HEK293 (cell line): ENCODE results near the gene PHACTR1.

Experiments
- CTCF ChIA-PET: fragments of 350-600 bp; formaldehyde crosslinking; extraction: SDS; loops from one replicate; lab custom pipeline; 2021; ENCODE audit warnings: antibody characterized with exemption; lab: Yijun Ruan, JAX
- POLR2A ChIA-PET: fragments of 300-600 bp; formaldehyde crosslinking; extraction: SDS; loops from one replicate; lab custom pipeline; 2020; ENCODE audit warnings: antibody characterized with exemption, inconsistent platforms; lab: Yijun Ruan, JAX
- H3K27ac ChIP-seq: fragments of 200-500 bp; sonication (Bioruptor generic); 2 replicates; pipeline ENCODE4 v1.5.1; 2014; ENCODE audit warnings: low read depth, low read length, control low read depth, inconsistent platforms; ENCODE audit errors: extremely low read depth
- H3K36me3 ChIP-seq, 2 experiments: fragments of 200-500 bp in 1 of 2; sonication (Bioruptor generic) in 1 of 2; 1 replicate in 1 of 2; 2 replicates in 1 of 2; pipeline ENCODE4 v1.5.1; 2014 to 2017; ENCODE audit warnings: inconsistent platforms in 2 of 2, low read length in 2 of 2; ENCODE audit not compliant: control insufficient read depth in 2 of 2, insufficient read depth in 1 of 2
- H3K4me1 ChIP-seq: fragments of 200-500 bp; sonication (Bioruptor generic); 2 replicates; pipeline ENCODE4 v1.5.1; 2014; ENCODE audit warnings: mild to moderate bottlenecking, low read length, inconsistent platforms; ENCODE audit not compliant: control insufficient read depth, insufficient read depth
- H3K4me3 ChIP-seq: 2 replicates; pipeline ENCODE4 v1.5.1; 2011; ENCODE audit warnings: low read depth, mild to moderate bottlenecking, control low read depth, low read length, moderate library complexity
- H3K9me3 ChIP-seq: fragments of 200-500 bp; sonication (Bioruptor generic); 2 replicates; pipeline ENCODE4 v1.5.1; 2014; ENCODE audit warnings: low read depth, low read length, inconsistent platforms; ENCODE audit not compliant: control insufficient read depth, insufficient read depth
- EGR2 ChIP-seq: fragments of 450-650 bp; formaldehyde crosslinking; IDR thresholded peaks from 2 replicates; pipeline ENCODE4 v1.5.1; 2016; ENCODE audit warnings: low read depth, missing biosample characterization, missing genetic modification characterization
- FEZF1 ChIP-seq: fragments of 450-650 bp; formaldehyde crosslinking; IDR thresholded peaks from 2 replicates; pipeline ENCODE4 v1.5.1; 2016; ENCODE audit warnings: missing biosample characterization, missing genetic modification characterization
- KLF17 ChIP-seq: fragments of 450-650 bp; formaldehyde crosslinking; IDR thresholded peaks from 2 replicates; pipeline ENCODE4 v1.5.1; 2016; ENCODE audit warnings: missing biosample characterization, missing genetic modification characterization
- REPIN1 ChIP-seq: fragments of 450-650 bp; formaldehyde crosslinking; IDR thresholded peaks from 2 replicates; pipeline ENCODE4 v1.5.1; 2017; ENCODE audit warnings: missing biosample characterization, missing genetic modification characterization, low read depth
- ZFHX2 ChIP-seq: fragments of 450-650 bp; formaldehyde crosslinking; conservative IDR thresholded peaks from 2 replicates; pipeline ENCODE4 v1.5.1; 2016; ENCODE audit warnings: missing biosample characterization, missing genetic modification characterization
- ZNF175 ChIP-seq: fragments of 450-650 bp; formaldehyde crosslinking; IDR thresholded peaks from 2 replicates; pipeline ENCODE4 v1.5.1; 2016; ENCODE audit warnings: missing biosample characterization, missing genetic modification characterization
- ZNF18 ChIP-seq: fragments of 450-650 bp; formaldehyde crosslinking; IDR thresholded peaks from 2 replicates; pipeline ENCODE4 v1.5.1; 2016; ENCODE audit warnings: missing biosample characterization, missing genetic modification characterization
- ZNF184 ChIP-seq: fragments of 450-650 bp; IDR thresholded peaks from 2 replicates; pipeline ENCODE4 v1.5.1; 2018; ENCODE audit warnings: missing biosample characterization, mild to moderate bottlenecking, missing genetic modification characterization
- ZNF223 ChIP-seq: fragments of 450-650 bp; formaldehyde crosslinking; IDR thresholded peaks from 2 replicates; pipeline ENCODE4 v1.5.1; 2016; ENCODE audit warnings: missing biosample characterization, missing genetic modification characterization
- ZNF23 ChIP-seq: fragments of 450-650 bp; formaldehyde crosslinking; IDR thresholded peaks from 2 replicates; pipeline ENCODE4 v1.5.1; 2016; ENCODE audit warnings: missing biosample characterization, missing genetic modification characterization, borderline replicate concordance
- ZNF645 ChIP-seq: fragments of 450-650 bp; formaldehyde crosslinking; IDR thresholded peaks from 2 replicates; pipeline ENCODE4; 2016; ENCODE audit warnings: missing biosample characterization, missing genetic modification characterization
- ZNF654 ChIP-seq: fragments of 450-650 bp; formaldehyde crosslinking; IDR thresholded peaks from 2 replicates; pipeline ENCODE4 v1.5.1; 2016; ENCODE audit warnings: low read depth, missing biosample characterization, missing genetic modification characterization
- ZNF658 ChIP-seq: fragments of 450-650 bp; formaldehyde crosslinking; IDR thresholded peaks from 2 replicates; pipeline ENCODE4; 2016; ENCODE audit warnings: missing biosample characterization, missing genetic modification characterization
- TF ChIP-seq, protein P1 (sequence below): fragments of 450-650 bp; formaldehyde crosslinking; IDR thresholded peaks from 2 replicates; pipeline ENCODE4 v1.5.1; 2016; ENCODE audit warnings: missing biosample characterization, missing genetic modification characterization
- TF ChIP-seq, protein P2 (sequence below): fragments of 450-650 bp; formaldehyde crosslinking; IDR thresholded peaks from 2 replicates; pipeline ENCODE4 v1.5.1; 2016; ENCODE audit warnings: missing biosample characterization, missing genetic modification characterization
- TF ChIP-seq, protein P3 (sequence below): fragments of 450-650 bp; formaldehyde crosslinking; IDR thresholded peaks from 2 replicates; pipeline ENCODE4 v1.5.1; 2016; ENCODE audit warnings: missing biosample characterization, missing genetic modification characterization
- TF ChIP-seq, protein P4 (sequence below): fragments of 450-650 bp; formaldehyde crosslinking; IDR thresholded peaks from 2 replicates; pipeline ENCODE4 v1.5.1; 2016; ENCODE audit warnings: missing biosample characterization, missing genetic modification characterization

PHACTR1 gene

DNA sequence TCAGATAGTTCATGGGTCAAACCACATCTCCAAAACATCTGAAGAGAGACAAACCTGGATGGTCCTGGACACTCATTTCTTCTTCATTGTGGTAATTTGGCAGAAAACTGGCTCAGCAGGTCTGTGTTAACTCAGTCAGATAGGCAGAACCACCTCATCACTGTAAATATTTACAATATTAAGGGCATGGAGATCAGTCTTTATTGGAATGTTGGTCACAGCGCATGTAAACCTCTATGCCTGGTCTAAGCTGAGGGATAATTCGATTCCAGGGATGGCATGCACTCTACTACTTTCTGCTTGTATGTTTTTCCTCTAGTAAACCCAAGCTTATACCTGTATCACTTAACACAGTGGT lies 615.8 kb downstream of the PHACTR1 start:
- Histone ChIP-seq H3K9me3 (no peaks in the 10 kb centered on the region), H3K4me1 (peaks cover 3% of the 10 kb centered on the region; the same call in 1 of the 2 replicates)
- CTCF ChIA-PET = interaction anchor here (0.5 to 6.9 kb wide), 31 partner anchors 10 to 1080 kb away, joined by 3 to 102 read pairs (median 3); partner anchors contain the start of gene SIRT5
- TF ChIP-seq, protein P1, sequence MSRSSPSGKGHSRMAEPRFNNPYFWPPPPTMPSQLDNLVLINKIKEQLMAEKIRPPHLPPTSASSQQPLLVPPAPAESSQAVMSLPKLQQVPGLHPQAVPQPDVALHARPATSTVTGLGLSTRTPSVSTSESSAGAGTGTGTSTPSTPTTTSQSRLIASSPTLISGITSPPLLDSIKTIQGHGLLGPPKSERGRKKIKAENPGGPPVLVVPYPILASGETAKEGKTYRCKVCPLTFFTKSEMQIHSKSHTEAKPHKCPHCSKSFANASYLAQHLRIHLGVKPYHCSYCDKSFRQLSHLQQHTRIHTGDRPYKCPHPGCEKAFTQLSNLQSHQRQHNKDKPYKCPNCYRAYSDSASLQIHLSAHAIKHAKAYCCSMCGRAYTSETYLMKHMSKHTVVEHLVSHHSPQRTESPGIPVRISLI = no peak
- TF ChIP-seq ZNF645 (tag by site-specific recombination) = no peak
- TF ChIP-seq, protein P2, sequence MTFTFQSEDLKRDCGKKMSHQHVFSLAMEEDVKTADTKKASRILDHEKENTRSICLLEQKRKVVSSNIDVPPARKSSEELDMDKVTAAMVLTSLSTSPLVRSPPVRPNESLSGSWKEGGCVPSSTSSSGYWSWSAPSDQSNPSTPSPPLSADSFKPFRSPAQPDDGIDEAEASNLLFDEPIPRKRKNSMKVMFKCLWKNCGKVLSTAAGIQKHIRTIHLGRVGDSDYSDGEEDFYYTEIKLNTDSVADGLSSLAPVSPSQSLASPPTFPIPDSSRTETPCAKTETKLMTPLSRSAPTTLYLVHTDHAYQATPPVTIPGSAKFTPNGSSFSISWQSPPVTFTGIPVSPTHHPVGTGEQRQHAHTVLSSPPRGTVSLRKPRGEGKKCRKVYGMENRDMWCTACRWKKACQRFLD (tag by site-specific recombination) = no peak
- TF ChIP-seq, all 188 proteins: peak for 0
- POLR2A ChIA-PET = no interaction called here
- Histone ChIP-seq H3K4me3 (no peak overlapping the region), H3K36me3 (no peaks in the 10 kb centered on the region), H3K27ac (no peak overlapping the region)

- H3K27ac ChIP-seq = no peak overlapping the region
- CTCF ChIA-PET = interaction anchor here (0.6 to 2.4 kb wide), 10 partner anchors 61 to 424 kb away, joined by 3 to 15 read pairs (median 4); partner anchors contain the start of gene SIRT5
- peak; percentile 51; the same call in 1 of the 2 replicates for TF ChIP-seq EGR2 (tag by site-specific recombination)
- TF ChIP-seq FEZF1 (tag by site-specific recombination) = peak; percentile 15; the same call in 1 of the 2 replicates
- no peak for TF ChIP-seq ZNF184 (tag by site-specific recombination)
- 0 out of 2 replicates have a peak, but pooled peaks have one; percentile 42 for TF ChIP-seq KLF17
- peak; percentile 68 for TF ChIP-seq ZFHX2 (tag by site-specific recombination)
- TF ChIP-seq, all 188 proteins: peak for 4
- Histone ChIP-seq H3K4me3 (no peak overlapping the region), H3K4me1 (no peaks in the 10 kb centered on the region), H3K36me3 (no peaks in the 10 kb centered on the region), H3K9me3 (no peaks in the 10 kb centered on the region)
- POLR2A ChIA-PET = interaction anchor here (0.9 to 1.2 kb wide), 2 partner anchors 239 to 280 kb away, joined by 3 to 6 read pairs; partner anchors contain the start of genes NOL7 and SIRT5
These were observed 618.4 kb downstream of the PHACTR1 start for GRCh38 chr6:13334953-13335352.

- no peak overlapping the region for H3K4me3 ChIP-seq
- POLR2A ChIA-PET = interaction anchor here (1.1 to 1.3 kb wide), 2 partner anchors 43 to 239 kb away, joined by 3 read pairs; no protein-coding TSS in a partner anchor
- H3K27ac ChIP-seq = no peak overlapping the region
- H3K9me3 ChIP-seq = no peaks in the 10 kb centered on the region
- CTCF ChIA-PET = interaction anchor here (0.6 to 3.9 kb wide), 9 partner anchors 10 to 535 kb away, joined by 3 to 23 read pairs (median 4); partner anchors contain the start of gene NOL7
- H3K4me1 ChIP-seq = no peaks in the 10 kb centered on the region
- H3K36me3 ChIP-seq = no peaks in the 10 kb centered on the region
- TF ChIP-seq, protein P3, sequence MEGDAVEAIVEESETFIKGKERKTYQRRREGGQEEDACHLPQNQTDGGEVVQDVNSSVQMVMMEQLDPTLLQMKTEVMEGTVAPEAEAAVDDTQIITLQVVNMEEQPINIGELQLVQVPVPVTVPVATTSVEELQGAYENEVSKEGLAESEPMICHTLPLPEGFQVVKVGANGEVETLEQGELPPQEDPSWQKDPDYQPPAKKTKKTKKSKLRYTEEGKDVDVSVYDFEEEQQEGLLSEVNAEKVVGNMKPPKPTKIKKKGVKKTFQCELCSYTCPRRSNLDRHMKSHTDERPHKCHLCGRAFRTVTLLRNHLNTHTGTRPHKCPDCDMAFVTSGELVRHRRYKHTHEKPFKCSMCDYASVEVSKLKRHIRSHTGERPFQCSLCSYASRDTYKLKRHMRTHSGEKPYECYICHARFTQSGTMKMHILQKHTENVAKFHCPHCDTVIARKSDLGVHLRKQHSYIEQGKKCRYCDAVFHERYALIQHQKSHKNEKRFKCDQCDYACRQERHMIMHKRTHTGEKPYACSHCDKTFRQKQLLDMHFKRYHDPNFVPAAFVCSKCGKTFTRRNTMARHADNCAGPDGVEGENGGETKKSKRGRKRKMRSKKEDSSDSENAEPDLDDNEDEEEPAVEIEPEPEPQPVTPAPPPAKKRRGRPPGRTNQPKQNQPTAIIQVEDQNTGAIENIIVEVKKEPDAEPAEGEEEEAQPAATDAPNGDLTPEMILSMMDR (tag by site-specific recombination) = peak; percentile 76
- no peak for TF ChIP-seq ZNF175 (tag by site-specific recombination)
- peak; percentile 59 for TF ChIP-seq ZNF18 (tag by site-specific recombination)
- TF ChIP-seq, protein P4, sequence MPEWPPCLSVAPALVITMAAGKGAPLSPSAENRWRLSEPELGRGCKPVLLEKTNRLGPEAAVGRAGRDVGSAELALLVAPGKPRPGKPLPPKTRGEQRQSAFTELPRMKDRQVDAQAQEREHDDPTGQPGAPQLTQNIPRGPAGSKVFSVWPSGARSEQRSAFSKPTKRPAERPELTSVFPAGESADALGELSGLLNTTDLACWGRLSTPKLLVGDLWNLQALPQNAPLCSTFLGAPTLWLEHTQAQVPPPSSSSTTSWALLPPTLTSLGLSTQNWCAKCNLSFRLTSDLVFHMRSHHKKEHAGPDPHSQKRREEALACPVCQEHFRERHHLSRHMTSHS (tag by site-specific recombination) = no peak
- TF ChIP-seq ZFHX2 (tag by site-specific recombination) = peak; percentile 42
- no peak for TF ChIP-seq ZNF223
- TF ChIP-seq REPIN1 (tag by site-specific recombination) = no peak
- TF ChIP-seq ZNF23 (tag by site-specific recombination) = no peak
- TF ChIP-seq ZNF654 (tag by site-specific recombination) = peak; percentile 92
- TF ChIP-seq EGR2 (tag by site-specific recombination) = peak; percentile 22; the same call in 1 of the 2 replicates
- no peak for TF ChIP-seq ZNF658 (tag by site-specific recombination)
These were observed 620.0 kb downstream of the PHACTR1 start for GRCh38 chr6:13336553-13336952.
